K562 (cell line): Measurements from ENCODE around the gene UBQLNL. TPM values are rescaled to one million over a fixed set of nuclear protein-coding genes. Genes with fewer than 3 reads are reported as not detected.

Source experiments
- CUX1 ChIP-seq: fragments of 200-800 bp; sonication (Bioruptor generic); IDR thresholded peaks from 2 replicates; pipeline ENCODE4 v1.6.1; 2016; ENCODE audit warnings: missing genetic modification characterization, missing compliant biosample characterization
- EZH2 ChIP-seq: IDR thresholded peaks from 2 replicates; pipeline ENCODE4 v1.6.1; 2012; ENCODE audit warnings: low read depth, mild to moderate bottlenecking, inconsistent platforms, low read length, borderline replicate concordance
- FOXA3 ChIP-seq, 2 experiments: fragments of 450-650 bp in 1 of 2; sonication (generic) in 1 of 2; formaldehyde crosslinking; IDR thresholded peaks in 1 of 2; conservative IDR thresholded peaks in 1 of 2; 2 replicates each; pipeline versions ENCODE4 v1.4.0 to v1.8.0; 2020 to 2022; ENCODE audit warnings: mild to moderate bottlenecking in 2 of 2, missing genetic modification reagents in 1 of 2
- KLF6 ChIP-seq: fragments of 250-450 bp; sonication (Bioruptor Pico); IDR thresholded peaks from 2 replicates; pipeline ENCODE4 v1.4.0; 2020; ENCODE audit warnings: mild to moderate bottlenecking, moderate library complexity, borderline replicate concordance
- NR2F6 ChIP-seq: fragments of 450-650 bp; formaldehyde crosslinking; IDR thresholded peaks from 2 replicates; pipeline ENCODE4 v1.4.0; 2020; ENCODE audit warnings: mild to moderate bottlenecking
- PTBP1 ChIP-seq: fragments of 200-400 bp; formaldehyde crosslinking; IDR thresholded peaks from 2 replicates; pipeline ENCODE4 v1.6.1; 2017; ENCODE audit warnings: low read depth, low read length
- PYGO2 ChIP-seq: fragments of 450-650 bp; IDR thresholded peaks from 2 replicates; pipeline ENCODE4 v1.6.1; 2016; ENCODE audit warnings: mild to moderate bottlenecking, missing genetic modification characterization, moderate library complexity, missing compliant biosample characterization
- RB1 ChIP-seq: fragments of 450-650 bp; IDR thresholded peaks from 2 replicates; pipeline ENCODE4 v1.6.1; 2017; ENCODE audit warnings: low read depth, mild to moderate bottlenecking
- RBM17 ChIP-seq: fragments of 200-400 bp; formaldehyde crosslinking; IDR thresholded peaks from 2 replicates; pipeline ENCODE4 v1.6.1; 2017; ENCODE audit warnings: low read depth, mild to moderate bottlenecking, low read length, borderline replicate concordance
- SMAD2 ChIP-seq: fragments of 150-350 bp; IDR thresholded peaks from 2 replicates; pipeline ENCODE4 v1.6.1; 2014; ENCODE audit warnings: low read depth, mild to moderate bottlenecking, low read length
- SMC3 ChIP-seq: conservative IDR thresholded peaks from 2 replicates; pipeline ENCODE4 v1.6.1; 2011; ENCODE audit warnings: low read depth, low read length, improper control_type of control experiment; ENCODE audit not compliant: insufficient read depth
- STAT5B ChIP-seq: fragments of 250-450 bp; sonication (Bioruptor Pico); IDR thresholded peaks from 2 replicates; pipeline ENCODE4 v1.8.0; 2021; ENCODE audit warnings: mild to moderate bottlenecking, inconsistent platforms
- TEAD1 ChIP-seq, 2 experiments: fragments of 450-650 bp in 1 of 2; sonication (generic) in 1 of 2; formaldehyde crosslinking; IDR thresholded peaks; 2 replicates each; pipeline versions ENCODE4 v1.4.0 to v1.8.0; 2020 to 2022; ENCODE audit warnings: mild to moderate bottlenecking in 2 of 2, missing genetic modification reagents in 1 of 2
- TFE3 ChIP-seq: fragments of 450-650 bp; formaldehyde crosslinking; IDR thresholded peaks from 2 replicates; pipeline ENCODE4 v1.4.0; 2020; ENCODE audit warnings: mild to moderate bottlenecking, mixed read lengths
- ZNF3 ChIP-seq: fragments of 250-450 bp; sonication (Bioruptor Pico); IDR thresholded peaks from 2 replicates; pipeline ENCODE4 v1.5.0; 2021; ENCODE audit warnings: mild to moderate bottlenecking, moderate library complexity
- ZNF436 ChIP-seq: fragments of 250-450, 450-650 bp; sonication (Bioruptor Pico); formaldehyde crosslinking; IDR thresholded peaks from 2 replicates; pipeline ENCODE4 v1.7.0; 2020; ENCODE audit warnings: mild to moderate bottlenecking
- ZNF668 ChIP-seq: fragments of 250-450 bp; sonication (Bioruptor Pico); IDR thresholded peaks from 2 replicates; pipeline ENCODE4 v1.8.0; 2022; ENCODE audit warnings: mild to moderate bottlenecking, inconsistent platforms
- ZNF785 ChIP-seq: fragments of 250-450 bp; sonication (Bioruptor Pico); IDR thresholded peaks from 2 replicates; pipeline ENCODE4 v1.4.0; 2020; ENCODE audit warnings: mild to moderate bottlenecking
- polyA plus RNA-seq, 8 experiments: library from polyadenylated mRNA; depleted of rRNA in 4 of 8; stranded (reverse) in 5 of 8; unstranded in 3 of 8; fragments of >200 nt; fragmentation: Nextera tagmentation in 2 of 8; fragmentation: Illumina TruSeq in 1 of 8; extraction: Ambion mirVana in 2 of 8; extraction: Trizol in 1 of 8; gene quantifications; 2 replicates each; pipeline versions ENCODE4 v1.2.1 to v1.2.3, GENCODE V29; 2011 to 2014; ENCODE audit warnings: inconsistent platforms in 1 of 8, missing spikeins in 1 of 8
- total RNA-seq, 7 experiments: library from RNA; depleted of rRNA in 6 of 7; stranded (reverse); fragments of >200 nt in 6 of 7; fragmentation: Illumina TruSeq in 2 of 7; extraction: Trizol in 2 of 7; gene quantifications; 2 replicates each; pipeline versions ENCODE4 v1.2.1 to v1.2.3, GENCODE V29; 2011 to 2021; ENCODE audit warnings: low replicate concordance in 1 of 7
- TF ChIP-seq, protein P1 (sequence below): fragments of 450-650 bp; formaldehyde crosslinking; IDR thresholded peaks from 2 replicates; pipeline ENCODE4 v1.4.0; 2020; ENCODE audit warnings: mild to moderate bottlenecking, moderate library complexity
- TF ChIP-seq, protein P2 (sequence below), 2 experiments: fragments of 450-650 bp in 1 of 2; sonication (generic) in 1 of 2; formaldehyde crosslinking; conservative IDR thresholded peaks; 2 replicates each; pipeline versions ENCODE4 v1.4.0 to v1.8.1; 2020 to 2022; ENCODE audit warnings: mild to moderate bottlenecking in 1 of 2, missing genetic modification reagents in 1 of 2

UBQLNL gene
- total and polyA plus RNA-seq, 9 of the 15 experiments (the other 6 are each of a cell fraction or from before 2014, with no cell fraction given), result 0.07 to 0.27 (median 0.14) TPM

DNA sequence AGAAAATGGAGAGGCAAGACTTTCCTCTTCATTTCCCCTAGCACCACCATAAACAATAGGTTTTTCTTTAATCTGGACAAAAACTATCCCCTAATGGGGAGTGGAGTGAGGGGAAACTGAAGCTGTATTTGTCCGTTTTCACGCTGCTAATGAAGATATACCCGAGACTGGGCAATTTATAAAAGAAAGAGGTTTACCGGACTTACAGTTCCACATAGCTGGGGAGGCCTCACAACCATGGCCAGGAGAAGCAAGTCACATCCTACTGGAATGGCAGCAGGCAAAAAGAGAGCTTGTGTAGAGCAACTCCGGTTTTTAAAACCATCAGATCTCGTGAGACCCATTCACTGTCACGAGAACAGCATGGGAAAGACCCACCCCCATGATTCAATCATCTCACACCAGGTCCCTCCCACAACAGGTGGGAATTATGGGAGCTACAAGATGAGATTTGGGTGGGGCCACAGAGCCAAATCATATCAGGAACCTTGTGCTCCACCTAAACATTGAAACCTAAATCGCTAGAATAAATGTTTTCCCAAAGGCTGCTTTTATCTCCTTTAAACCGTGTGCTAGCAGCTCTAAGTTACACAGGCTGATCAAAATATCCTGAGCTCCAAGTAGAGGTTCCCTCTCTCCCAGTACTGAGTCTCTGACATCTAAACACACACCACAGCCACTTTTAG, 11.0 kb downstream of the UBQLNL start (continued):
- TF ChIP-seq TFE3 (CRISPR knock-in tag) (no peak), NR2F6 (CRISPR knock-in tag) (no peak), ZNF668 (no peak), KLF6 (CRISPR knock-in tag) (no peak), RBM17 (no peak), EZH2 (no peak), TEAD1 (CRISPR knock-in tag; IDR thresholded peaks at IDR 0.05) (no peak), ZNF785 (CRISPR knock-in tag) (no peak), ZNF436 (CRISPR knock-in tag) (no peak), PTBP1 (no peak), SMC3 (no peak), ZNF3 (CRISPR knock-in tag) (no peak), FOXA3 (CRISPR knock-in tag; conservative IDR thresholded peaks at IDR 0.05 in 1 of 2, IDR thresholded peaks at IDR 0.05 in 1 of 2) (no peak), RB1 (peak; percentile 23; the same call in 1 of the 2 replicates), PYGO2 (tag) (no peak), STAT5B (CRISPR knock-in tag) (no peak), SMAD2 (no peak), CUX1 (no peak)
- TF ChIP-seq, protein P1, sequence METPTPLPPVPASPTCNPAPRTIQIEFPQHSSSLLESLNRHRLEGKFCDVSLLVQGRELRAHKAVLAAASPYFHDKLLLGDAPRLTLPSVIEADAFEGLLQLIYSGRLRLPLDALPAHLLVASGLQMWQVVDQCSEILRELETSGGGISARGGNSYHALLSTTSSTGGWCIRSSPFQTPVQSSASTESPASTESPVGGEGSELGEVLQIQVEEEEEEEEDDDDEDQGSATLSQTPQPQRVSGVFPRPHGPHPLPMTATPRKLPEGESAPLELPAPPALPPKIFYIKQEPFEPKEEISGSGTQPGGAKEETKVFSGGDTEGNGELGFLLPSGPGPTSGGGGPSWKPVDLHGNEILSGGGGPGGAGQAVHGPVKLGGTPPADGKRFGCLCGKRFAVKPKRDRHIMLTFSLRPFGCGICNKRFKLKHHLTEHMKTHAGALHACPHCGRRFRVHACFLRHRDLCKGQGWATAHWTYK (CRISPR knock-in tag), result no peak
- TF ChIP-seq, protein P2, sequence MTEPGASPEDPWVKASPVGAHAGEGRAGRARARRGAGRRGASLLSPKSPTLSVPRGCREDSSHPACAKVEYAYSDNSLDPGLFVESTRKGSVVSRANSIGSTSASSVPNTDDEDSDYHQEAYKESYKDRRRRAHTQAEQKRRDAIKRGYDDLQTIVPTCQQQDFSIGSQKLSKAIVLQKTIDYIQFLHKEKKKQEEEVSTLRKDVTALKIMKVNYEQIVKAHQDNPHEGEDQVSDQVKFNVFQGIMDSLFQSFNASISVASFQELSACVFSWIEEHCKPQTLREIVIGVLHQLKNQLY (CRISPR knock-in tag; conservative IDR thresholded peaks at IDR 0.05), result no peak
